Neutrophil (primary cell): ENCODE data around the gene ADAMTS17.

Experiments used
- H3K27ac ChIP-seq: fragments of 200-600 bp; sonication (generic); 2 replicates; pipeline ENCODE4 v1.5.1; 2016; ENCODE audit warnings: mild to moderate bottlenecking, moderate library complexity
- H3K27me3 ChIP-seq: fragments of 200-600 bp; sonication (generic); 2 replicates; pipeline ENCODE4 v1.6.0; 2016; ENCODE audit warnings: mild to moderate bottlenecking
- H3K36me3 ChIP-seq: fragments of 200-600 bp; sonication (generic); 2 replicates; pipeline ENCODE4 v1.5.1; 2017
- H3K4me1 ChIP-seq, 2 experiments: fragments of 200-600 bp in 1 of 2; sonication (generic) in 1 of 2; 1 replicate in 1 of 2; 2 replicates in 1 of 2; pipeline versions ENCODE4 v1.5.1 to v1.6.1; 2013 to 2016; ENCODE audit warnings: low read depth in 1 of 2, low read length in 1 of 2, mild to moderate bottlenecking in 1 of 2, moderate library complexity in 1 of 2; ENCODE audit not compliant: control insufficient read depth in 1 of 2, insufficient read depth in 1 of 2
- H3K4me3 ChIP-seq, 2 experiments: fragments of 200-600 bp in 1 of 2; sonication (generic) in 1 of 2; 1 replicate in 1 of 2; 2 replicates in 1 of 2; pipeline ENCODE4 v1.5.1; 2013 to 2016; ENCODE audit warnings: low read depth in 1 of 2, low read length in 1 of 2, mild to moderate bottlenecking in 1 of 2, moderate library complexity in 1 of 2
- H3K9me3 ChIP-seq: fragments of 200-600 bp; sonication (generic); 2 replicates; pipeline ENCODE4 v1.5.1; 2016
- CTCF ChIP-seq: fragments of 200-600 bp; sonication (generic); IDR thresholded peaks from 2 replicates; pipeline ENCODE4 v1.5.1; 2016; ENCODE audit warnings: antibody characterized with exemption

Gene ADAMTS17

GRCh38 chr15:100043692-100044091 lies 298.1 kb downstream of the ADAMTS17 start:
- H3K36me3 ChIP-seq = no peaks in the 10 kb centered on the region
- H3K4me3 ChIP-seq = no peak overlapping the region
- TF ChIP-seq CTCF = no peak
- H3K27me3 ChIP-seq = no peaks in the 10 kb centered on the region
- H3K4me1 ChIP-seq = no peaks in the 10 kb centered on the region
- no peaks in the 10 kb centered on the region for H3K9me3 ChIP-seq
- H3K27ac ChIP-seq = no peak overlapping the region

- no peaks in the 10 kb centered on the region for H3K27me3 ChIP-seq
- H3K36me3 ChIP-seq = no peaks in the 10 kb centered on the region
- no peak overlapping the region for H3K27ac ChIP-seq
- no peak for TF ChIP-seq CTCF
- H3K9me3 ChIP-seq = no peaks in the 10 kb centered on the region
- no peak overlapping the region for H3K4me3 ChIP-seq
- H3K4me1 ChIP-seq = no peaks in the 10 kb centered on the region
Observed at GRCh38 chr15:100043068-100043641, 298.6 kb downstream of the ADAMTS17 start.

GRCh38 chr15:100042558-100042957 lies 299.2 kb downstream of the ADAMTS17 start:
- H3K36me3 ChIP-seq = no peaks in the 10 kb centered on the region
- H3K4me1 ChIP-seq = no peaks in the 10 kb centered on the region
- no peak for TF ChIP-seq CTCF
- H3K27ac ChIP-seq = no peak overlapping the region
- H3K4me3 ChIP-seq = no peak overlapping the region
- no peaks in the 10 kb centered on the region for H3K9me3 ChIP-seq
- no peaks in the 10 kb centered on the region for H3K27me3 ChIP-seq

GRCh38 chr15:100041127-100041828 lies 300.5 kb downstream of the ADAMTS17 start:
- Histone ChIP-seq H3K9me3 (no peaks in the 10 kb centered on the region), H3K27ac (no peak overlapping the region), H3K4me1 (no peaks in the 10 kb centered on the region), H3K27me3 (no peaks in the 10 kb centered on the region), H3K4me3 (no peak overlapping the region), H3K36me3 (no peaks in the 10 kb centered on the region)
- TF ChIP-seq CTCF = no peak

- H3K4me1 ChIP-seq = no peaks in the 10 kb centered on the region
- H3K36me3 ChIP-seq = no peaks in the 10 kb centered on the region
- no peaks in the 10 kb centered on the region for H3K9me3 ChIP-seq
- H3K27me3 ChIP-seq = no peaks in the 10 kb centered on the region
- no peak overlapping the region for H3K4me3 ChIP-seq
- no peak for TF ChIP-seq CTCF
- H3K27ac ChIP-seq = no peak overlapping the region
Observed at GRCh38 chr15:100039994-100040393, 301.8 kb downstream of the ADAMTS17 start.
